ENCODE results near the gene IFITM1. TPM values are rescaled to one million over a fixed set of nuclear protein-coding genes. Genes with fewer than 3 reads are reported as not detected.
A peak's percentile ranks its signal among the peaks of the same experiment; 100 is the strongest.
"Not testable (repeated sequence)": the region's sequence is repeated elsewhere in the genome, so short reads cannot be mapped to it uniquely, and the experiment has no call there.

Gene IFITM1
- total RNA-seq, 1 donor, result 76.4 TPM

DNA sequence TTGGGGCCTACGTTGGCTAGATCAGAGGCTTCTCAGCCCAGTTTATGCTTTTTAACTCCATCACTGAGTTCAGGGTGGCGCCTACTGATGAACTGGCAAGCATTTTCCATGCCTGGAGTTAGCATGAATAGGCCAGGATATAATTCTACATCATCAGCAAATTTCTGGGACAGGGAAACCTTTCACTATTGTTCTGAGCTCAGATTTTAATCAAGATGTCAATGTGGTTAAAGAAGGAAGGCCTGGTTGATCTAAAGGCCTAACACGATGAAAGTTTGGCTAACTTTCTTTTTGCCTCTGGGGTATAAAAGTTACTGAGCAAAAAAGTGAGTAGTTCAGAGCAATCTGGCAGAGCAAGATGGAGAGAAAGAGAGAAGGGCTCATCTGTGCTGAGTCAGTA, 28.5 kb downstream of the IFITM1 start:
- H3K4me3 ChIP-seq (ENCODE audit: low read depth, low read length), result no peak overlapping the region
- no peak for DNase-seq (ENCODE audit: low read depth)
- TF ChIP-seq, protein P1, sequence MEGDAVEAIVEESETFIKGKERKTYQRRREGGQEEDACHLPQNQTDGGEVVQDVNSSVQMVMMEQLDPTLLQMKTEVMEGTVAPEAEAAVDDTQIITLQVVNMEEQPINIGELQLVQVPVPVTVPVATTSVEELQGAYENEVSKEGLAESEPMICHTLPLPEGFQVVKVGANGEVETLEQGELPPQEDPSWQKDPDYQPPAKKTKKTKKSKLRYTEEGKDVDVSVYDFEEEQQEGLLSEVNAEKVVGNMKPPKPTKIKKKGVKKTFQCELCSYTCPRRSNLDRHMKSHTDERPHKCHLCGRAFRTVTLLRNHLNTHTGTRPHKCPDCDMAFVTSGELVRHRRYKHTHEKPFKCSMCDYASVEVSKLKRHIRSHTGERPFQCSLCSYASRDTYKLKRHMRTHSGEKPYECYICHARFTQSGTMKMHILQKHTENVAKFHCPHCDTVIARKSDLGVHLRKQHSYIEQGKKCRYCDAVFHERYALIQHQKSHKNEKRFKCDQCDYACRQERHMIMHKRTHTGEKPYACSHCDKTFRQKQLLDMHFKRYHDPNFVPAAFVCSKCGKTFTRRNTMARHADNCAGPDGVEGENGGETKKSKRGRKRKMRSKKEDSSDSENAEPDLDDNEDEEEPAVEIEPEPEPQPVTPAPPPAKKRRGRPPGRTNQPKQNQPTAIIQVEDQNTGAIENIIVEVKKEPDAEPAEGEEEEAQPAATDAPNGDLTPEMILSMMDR (IDR thresholded peaks at IDR 0.05; ENCODE audit: insufficient read depth, low read depth, low read length), result no peak

DNA sequence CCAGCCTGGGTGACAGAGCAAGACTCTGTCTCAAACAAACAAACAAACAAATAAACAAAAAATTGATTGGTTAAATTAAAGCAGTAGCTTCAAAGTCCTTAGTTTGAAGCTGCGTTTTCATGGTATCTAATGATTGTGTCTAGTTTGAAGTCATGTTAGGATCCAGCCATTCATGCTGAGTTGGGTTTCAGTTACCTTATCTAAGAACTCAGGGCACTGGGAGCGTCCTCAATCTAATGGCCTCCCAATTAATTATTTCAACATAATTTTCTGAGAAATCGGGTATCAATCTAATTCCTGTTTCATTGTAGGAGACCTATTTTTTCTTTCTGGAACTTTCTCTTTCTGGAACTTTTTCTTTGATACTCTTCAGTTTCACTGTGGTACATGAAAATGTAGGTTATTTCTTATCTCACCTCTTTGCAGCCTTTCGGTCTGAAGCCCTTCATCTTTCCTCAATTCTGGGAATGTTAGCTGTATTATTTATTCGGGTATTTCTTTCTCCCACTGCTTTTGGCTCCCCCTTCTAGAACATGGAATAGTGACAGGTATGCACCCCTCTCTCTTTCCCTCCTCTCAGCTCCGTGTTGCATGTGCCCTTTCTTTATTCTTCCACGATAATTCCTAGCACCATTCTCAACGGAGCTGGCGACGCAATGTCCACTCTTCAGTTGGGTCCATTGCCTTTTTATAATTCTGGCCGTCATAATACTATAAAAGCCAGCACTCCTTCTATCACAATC, 31.2 kb downstream of the IFITM1 start:
- TF ChIP-seq, protein P1 (IDR thresholded peaks at IDR 0.05; ENCODE audit: insufficient read depth, low read depth, low read length), result no peak
- H3K4me3 ChIP-seq (ENCODE audit: low read depth, low read length), result no peak overlapping the region
- DNase-seq (ENCODE audit: low read depth), result no peak

DNA sequence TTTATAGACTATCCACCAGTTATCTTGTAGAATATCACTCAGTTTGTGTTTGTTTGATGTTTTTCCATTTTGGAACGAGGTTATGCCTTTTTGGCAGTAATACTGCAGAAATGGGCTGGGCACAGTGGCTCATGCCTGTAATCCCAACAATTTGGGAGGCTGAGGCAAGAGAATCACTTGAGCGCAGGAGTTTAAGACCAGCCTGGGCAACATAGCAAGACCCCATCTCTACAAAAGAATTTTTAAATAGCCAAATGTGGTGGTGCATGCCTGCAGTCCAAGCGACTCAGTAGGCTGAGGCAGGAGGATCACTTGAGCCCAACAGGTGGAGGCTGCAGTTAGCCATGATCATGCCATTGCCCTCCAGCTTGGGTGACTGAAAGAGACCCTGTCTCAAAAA, 32.7 kb downstream of the IFITM1 start:
- no peak overlapping the region for H3K4me3 ChIP-seq (ENCODE audit: low read depth, low read length)
- TF ChIP-seq, protein P1 (IDR thresholded peaks at IDR 0.05; ENCODE audit: insufficient read depth, low read depth, low read length), result no peak
- no peak for DNase-seq (ENCODE audit: low read depth)

DNA sequence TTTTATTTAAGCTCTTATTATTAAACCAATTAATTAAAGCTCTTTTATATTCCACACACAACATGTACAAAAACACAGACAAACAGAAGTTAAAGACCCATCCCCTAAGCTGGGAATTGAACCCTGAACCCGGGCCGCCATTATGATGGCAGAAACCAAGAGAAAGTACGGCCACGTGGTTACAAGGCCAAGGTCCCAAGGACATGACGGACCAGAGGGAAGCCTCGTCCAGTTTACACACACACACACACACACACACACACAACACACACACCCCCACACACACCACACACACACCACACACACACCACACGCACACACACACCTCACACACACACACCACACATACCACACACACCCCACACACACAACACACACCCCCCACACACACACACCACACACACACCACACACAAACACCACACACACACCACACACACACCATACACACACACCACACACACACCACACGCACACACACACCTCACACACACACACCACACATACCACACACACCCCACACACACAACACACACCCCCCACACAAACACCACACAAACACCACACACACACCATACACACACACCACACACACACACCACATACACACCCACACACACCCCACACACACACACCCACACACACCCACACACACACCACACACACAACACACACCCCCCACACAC, 35.6 kb downstream of the IFITM1 start:
- H3K4me3 ChIP-seq (ENCODE audit: low read depth, low read length); DNase-seq (ENCODE audit: low read depth): not testable (repeated sequence)

DNA sequence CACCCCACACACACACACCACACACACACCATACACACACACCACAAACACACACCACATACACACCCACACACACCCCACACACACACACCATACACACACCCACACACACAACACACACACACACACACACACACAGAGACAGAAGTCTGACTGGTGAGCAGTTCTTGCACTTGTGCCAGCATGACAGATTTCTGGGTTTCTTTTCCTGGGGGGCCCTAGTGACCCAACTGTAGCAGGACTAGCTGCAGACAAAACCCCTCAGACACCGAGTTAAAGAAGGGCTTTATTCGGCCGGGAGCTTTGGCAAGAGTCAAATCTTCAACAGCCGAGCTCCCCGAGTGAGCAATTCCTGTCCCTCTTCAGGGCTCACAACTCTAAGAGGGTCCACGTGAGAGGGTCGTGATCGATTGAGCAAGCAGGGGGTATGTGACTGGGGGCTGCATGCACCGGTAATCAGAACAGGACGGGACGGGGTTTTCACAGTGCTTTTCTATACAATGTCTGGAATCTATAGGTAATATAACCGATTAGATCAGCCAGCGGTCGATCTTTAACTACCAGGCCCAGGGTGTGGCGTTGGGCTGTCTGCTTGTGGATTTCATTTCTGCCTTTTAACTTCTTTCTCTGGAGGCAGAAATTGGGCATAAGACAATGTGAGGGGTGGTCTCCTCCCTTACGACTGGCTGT, 36.3 kb downstream of the IFITM1 start:
- not testable (repeated sequence) for DNase-seq (ENCODE audit: low read depth); H3K4me3 ChIP-seq (ENCODE audit: low read depth, low read length)

DNA sequence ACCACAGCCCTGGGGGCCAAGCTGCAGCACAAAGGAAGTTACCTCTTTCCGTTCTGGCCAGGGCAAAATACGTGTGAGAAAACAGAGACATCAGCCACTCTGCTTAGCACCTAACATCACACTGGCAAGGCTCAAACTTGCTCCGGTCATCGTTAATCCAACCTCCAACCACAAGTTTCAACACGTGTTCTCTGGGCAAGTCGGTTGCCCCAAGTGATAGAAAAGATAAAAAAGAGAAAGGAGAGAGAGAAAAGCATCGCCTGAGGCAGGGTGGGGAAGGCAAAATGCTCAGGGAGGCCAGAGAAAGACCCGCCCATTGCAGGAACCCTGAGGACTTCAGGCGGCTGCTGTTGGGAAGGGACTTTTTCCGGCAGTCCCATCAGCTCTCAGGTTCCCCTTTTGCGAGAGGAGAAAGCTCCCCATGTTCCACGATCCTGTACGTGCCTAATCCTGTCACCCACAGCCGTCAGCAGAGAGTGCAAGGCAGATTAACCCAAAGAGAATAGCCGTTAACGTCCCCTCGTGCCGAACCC, 36.9 kb downstream of the IFITM1 start:
- TF ChIP-seq, protein P1 (IDR thresholded peaks at IDR 0.05; ENCODE audit: insufficient read depth, low read depth, low read length), result no peak
- DNase-seq (ENCODE audit: low read depth), result peak; percentile 91
- H3K4me3 ChIP-seq (ENCODE audit: low read depth, low read length), result no peak overlapping the region

DNA sequence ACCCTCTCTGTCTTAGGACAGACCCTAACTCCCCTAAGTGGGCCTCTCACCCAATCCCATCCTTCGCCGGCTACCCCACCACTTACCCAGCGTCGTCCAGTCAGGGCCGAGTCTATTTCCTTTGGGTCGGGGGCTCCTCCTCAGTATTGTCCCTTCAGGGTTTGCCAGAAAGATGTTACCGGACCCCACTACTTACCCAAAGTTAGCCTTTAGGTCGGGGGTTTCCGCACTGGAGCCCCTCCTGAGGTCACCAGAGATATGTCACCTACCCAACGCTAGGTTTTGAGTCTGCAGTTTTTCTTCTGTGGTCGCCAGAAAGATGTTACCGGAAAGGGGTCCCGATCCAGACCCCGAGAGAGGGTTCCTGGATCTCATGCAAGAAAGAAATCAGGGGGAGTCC, 37.6 kb downstream of the IFITM1 start:
- H3K4me3 ChIP-seq (ENCODE audit: low read depth, low read length), result no peak overlapping the region
- TF ChIP-seq, protein P1 (IDR thresholded peaks at IDR 0.05; ENCODE audit: insufficient read depth, low read depth, low read length), result no peak
- DNase-seq (ENCODE audit: low read depth), result no peak

Data from fibroblast of villous mesenchyme (primary cell).